K562 (cell line): ENCODE measurements around the gene SLC44A2. TPM values are rescaled to one million over a fixed set of nuclear protein-coding genes. Genes with fewer than 3 reads are reported as not detected.

ENCODE experiments used
- ATAC-seq: fragments of 200-7000 bp; cut with Tn5 transposase; 3 replicates; pipeline ENCODE4 v1.9.1; 2020; ENCODE audit warnings: moderate library complexity
- BruUV-seq: library from RNA; stranded (reverse); fragments of 400-500 nt; replicated peaks from 2 replicates; lab custom pipeline; 2021; lab: Mats Ljungman, UMichigan
- CTCF ChIA-PET: fragments of 300-600 bp; formaldehyde crosslinking; extraction: SDS; loops from one replicate; lab custom pipeline; 2021; ENCODE audit warnings: low intra/inter-chr PET ratio; lab: Yijun Ruan, JAX
- POLR2A ChIA-PET: fragments of 300-600, 350-650 bp; sonication (Branson Sonifier 250); formaldehyde crosslinking; extraction: SDS; loops from one replicate; lab custom pipeline; 2021; ENCODE audit warnings: antibody characterized with exemption, inconsistent platforms; lab: Yijun Ruan, JAX
- DNase-seq, 4 experiments: peaks; one replicate each; pipeline versions ENCODE4 v3.0.0 to v3.0.0-alpha.2; 2011 to 2018; ENCODE audit warnings: low spot score in 3 of 4, mixed read lengths in 3 of 4; ENCODE audit errors: extremely low read depth in 1 of 4
- FAIRE-seq: peaks from 2 replicates; lab custom pipeline; 2011; peaks lifted over from hg19 to GRCh38; lab: Jason Lieb, UNC
- H2AFZ ChIP-seq: 2 replicates; pipeline ENCODE4 v1.6.0; 2011; ENCODE audit warnings: low read depth, low read length, control low read depth, inconsistent platforms
- H3K27ac ChIP-seq: fragments of 200-600 bp; 3 replicates; pipeline ENCODE4 v1.8.0; 2011; ENCODE audit warnings: low read depth, mild to moderate bottlenecking, control low read depth, inconsistent platforms, low read length, moderate library complexity, mixed read lengths; ENCODE audit errors: extremely low read depth
- H3K27me3 ChIP-seq, 2 experiments: fragments of 300-600 bp in 1 of 2; 2 replicates in 1 of 2; 3 replicates in 1 of 2; pipeline versions ENCODE4 v1.6.0 to v1.8.0; 2011; ENCODE audit warnings: inconsistent platforms in 2 of 2, low read length in 2 of 2, mild to moderate bottlenecking in 1 of 2, mixed read lengths in 1 of 2, moderate library complexity in 1 of 2; ENCODE audit not compliant: control insufficient read depth in 2 of 2, insufficient read depth in 2 of 2
- H3K36me3 ChIP-seq: fragments of 300-600 bp; 3 replicates; pipeline ENCODE4 v1.8.0; 2011; ENCODE audit warnings: mild to moderate bottlenecking, low read length, inconsistent platforms; ENCODE audit not compliant: control insufficient read depth, insufficient read depth
- H3K4me1 ChIP-seq, 2 experiments: fragments of 200-600 bp in 1 of 2; replicated peaks in 1 of 2; 2 replicates in 1 of 2; 3 replicates in 1 of 2; pipeline versions ENCODE4 v1.5.1 to v1.8.0; 2011; ENCODE audit warnings: inconsistent platforms in 2 of 2, low read length in 2 of 2, mild to moderate bottlenecking in 1 of 2, mixed read lengths in 1 of 2, moderate library complexity in 1 of 2; ENCODE audit not compliant: control insufficient read depth in 2 of 2, insufficient read depth in 2 of 2
- H3K4me2 ChIP-seq: 2 replicates; pipeline ENCODE4 v1.6.1; 2011; ENCODE audit warnings: low read length, control low read depth, inconsistent platforms, mixed read lengths; ENCODE audit not compliant: insufficient read depth
- H3K4me3 ChIP-seq: fragments of 200-600 bp; sonication (generic), shearing (Covaris generic); 2 replicates; pipeline ENCODE4 v1.5.1; 2016; ENCODE audit warnings: control low read depth, inconsistent platforms
- H3K79me2 ChIP-seq: fragments of 200-600 bp; 3 replicates; pipeline ENCODE4 v1.8.0; 2011; ENCODE audit warnings: low read length, inconsistent platforms; ENCODE audit not compliant: control insufficient read depth, insufficient read depth
- H3K9ac ChIP-seq, 2 experiments: 2 replicates each; pipeline versions ENCODE4 v1.6.0 to v1.6.1; 2011; ENCODE audit warnings: low read depth in 2 of 2, low read length in 2 of 2, control low read depth in 1 of 2, inconsistent platforms in 1 of 2, mild to moderate bottlenecking in 1 of 2, mixed read lengths in 1 of 2; ENCODE audit not compliant: insufficient read depth in 1 of 2
- H3K9me1 ChIP-seq: one replicate; pipeline ENCODE4 v1.6.0; 2011; ENCODE audit warnings: inconsistent platforms, mild to moderate bottlenecking, low read length, moderate library complexity; ENCODE audit not compliant: control insufficient read depth, insufficient read depth
- H3K9me3 ChIP-seq: replicated peaks from 2 replicates; pipeline ENCODE4 v1.5.1; 2011; ENCODE audit warnings: low read depth, low read length, inconsistent platforms; ENCODE audit not compliant: control insufficient read depth, insufficient read depth
- H4K20me1 ChIP-seq: replicated peaks from 2 replicates; pipeline ENCODE4 v1.6.1; 2011; ENCODE audit warnings: low read length, inconsistent platforms, mixed read lengths; ENCODE audit not compliant: control insufficient read depth, insufficient read depth
- CHCHD3 ChIP-seq: fragments of 250-450 bp; sonication (Bioruptor Pico); IDR thresholded peaks from 2 replicates; pipeline ENCODE4 v2.1.2; 2022; ENCODE audit warnings: mild to moderate bottlenecking
- EGR1 ChIP-seq: fragments of 450-650 bp; conservative IDR thresholded peaks from 2 replicates; pipeline ENCODE4 v1.6.1; 2017; ENCODE audit warnings: mild to moderate bottlenecking
- MED1 ChIP-seq: sonication (generic); formaldehyde crosslinking; IDR thresholded peaks from 2 replicates; pipeline ENCODE4 v1.8.1; 2023; ENCODE audit warnings: missing genetic modification reagents, borderline replicate concordance
- NFIX ChIP-seq: fragments of 250-450 bp; sonication (Bioruptor Pico); IDR thresholded peaks from 2 replicates; pipeline ENCODE4 v1.4.0; 2020; ENCODE audit warnings: low read depth, mild to moderate bottlenecking, moderate library complexity
- PKNOX1 ChIP-seq: fragments of 450-650 bp; IDR thresholded peaks from 2 replicates; pipeline ENCODE4 v1.6.1; 2016
- RAD21 ChIP-seq, 2 experiments: fragments of 250-450 bp in 1 of 2; fragments of 450-650 bp in 1 of 2; sonication (Bioruptor Pico) in 1 of 2; formaldehyde crosslinking in 1 of 2; IDR thresholded peaks in 1 of 2; conservative IDR thresholded peaks in 1 of 2; 2 replicates each; pipeline versions ENCODE4 v1.4.0 to v1.8.0; 2020 to 2022; ENCODE audit warnings: mild to moderate bottlenecking in 2 of 2, moderate library complexity in 1 of 2
- SMAD4 ChIP-seq: fragments of 250-450 bp; sonication (Bioruptor Pico); conservative IDR thresholded peaks from 2 replicates; pipeline ENCODE4 v1.8.0; 2021; ENCODE audit warnings: inconsistent platforms, mild to moderate bottlenecking, moderate library complexity
- SRSF3 ChIP-seq: fragments of 200-400 bp; formaldehyde crosslinking; IDR thresholded peaks from 2 replicates; pipeline ENCODE4 v1.6.1; 2016; ENCODE audit warnings: mild to moderate bottlenecking, low read length, moderate library complexity; ENCODE audit not compliant: insufficient read depth
- TFAM ChIP-seq: fragments of 250-450 bp; sonication (Bioruptor Pico); conservative IDR thresholded peaks from 2 replicates; pipeline ENCODE4 v1.5.0; 2021; ENCODE audit warnings: mild to moderate bottlenecking, moderate library complexity
- ZKSCAN1 ChIP-seq: fragments of 150-350 bp; IDR thresholded peaks from 2 replicates; pipeline ENCODE4 v1.6.1; 2016; ENCODE audit warnings: low read depth, low read length
- ZNF12 ChIP-seq: sonication (generic); formaldehyde crosslinking; IDR thresholded peaks from 2 replicates; pipeline ENCODE4 v1.4.0; 2020; ENCODE audit warnings: mild to moderate bottlenecking, missing genetic modification reagents
- ZNF316 ChIP-seq: fragments of 450-650 bp; IDR thresholded peaks from 2 replicates; pipeline ENCODE4 v1.6.1; 2016
- ZNF444 ChIP-seq: fragments of 250-450 bp; sonication (Bioruptor Pico); IDR thresholded peaks from 2 replicates; pipeline ENCODE4 v1.4.0; 2020; ENCODE audit warnings: mild to moderate bottlenecking, moderate library complexity
- ZNF75A ChIP-seq: fragments of 450-650 bp; formaldehyde crosslinking; IDR thresholded peaks from 2 replicates; pipeline ENCODE4 v1.4.0; 2020; ENCODE audit warnings: mild to moderate bottlenecking
- ZNF778 ChIP-seq: fragments of 450-650 bp; formaldehyde crosslinking; IDR thresholded peaks from 2 replicates; pipeline ENCODE4 v1.4.0; 2020; ENCODE audit warnings: mild to moderate bottlenecking, moderate library complexity
- WGBS: fragments of 100-300 bp; shearing (Covaris generic); methylation state at CpG from one replicate; pipeline ENCODE4 v1.1.6; 2016; ENCODE audit warnings: low coverage, mixed read lengths; ENCODE audit not compliant: insufficient coverage; ENCODE audit errors: missing lambda C conversion rate; 5-methylcytosine and 5-hydroxymethylcytosine counted together
- in situ Hi-C: fragments of 300-500 bp; cut with MboI; formaldehyde crosslinking; loops from 4 replicates; pipeline ENCODE4 v1.15.0; 2018; ENCODE audit warnings: inconsistent platforms, mixed read lengths
- intact Hi-C: fragments of 100-400 bp; cut with micrococcal nuclease; formaldehyde crosslinking; loops from 2 replicates; pipeline ENCODE4 v1.14.2; 2022
- polyA plus RNA-seq, 8 experiments: library from polyadenylated mRNA; depleted of rRNA in 4 of 8; stranded (reverse) in 5 of 8; unstranded in 3 of 8; fragments of >200 nt; fragmentation: Nextera tagmentation in 2 of 8; fragmentation: Illumina TruSeq in 1 of 8; extraction: Ambion mirVana in 2 of 8; extraction: Trizol in 1 of 8; gene quantifications; 2 replicates each; pipeline versions ENCODE4 v1.2.1 to v1.2.3, GENCODE V29; 2011 to 2014; ENCODE audit warnings: inconsistent platforms in 1 of 8, missing spikeins in 1 of 8
- total RNA-seq, 7 experiments: library from RNA; depleted of rRNA in 6 of 7; stranded (reverse); fragments of >200 nt in 6 of 7; fragmentation: Illumina TruSeq in 2 of 7; extraction: Trizol in 2 of 7; gene quantifications; 2 replicates each; pipeline versions ENCODE4 v1.2.1 to v1.2.3, GENCODE V29; 2011 to 2021; ENCODE audit warnings: low replicate concordance in 1 of 7
- TF ChIP-seq, protein P1 (sequence below): fragments of 200-800 bp; sonication (Bioruptor generic); IDR thresholded peaks from 2 replicates; pipeline ENCODE4 v1.6.1; 2017; ENCODE audit warnings: missing genetic modification characterization, missing compliant biosample characterization

The SLC44A2 gene
- total and polyA plus RNA-seq, 9 of the 15 experiments (the other 6 are each of a cell fraction or from before 2014, with no cell fraction given), result 1.1 to 34.2 (median 8.1) TPM

GRCh38 chr19:10669246-10669645 lies 43.9 kb downstream of the SLC44A2 start:
- Histone ChIP-seq H2AFZ (no peak overlapping the region), H3K36me3 (peaks cover 77% of the 10 kb centered on the region), H3K27me3 (no peaks in the 10 kb centered on the region), H3K4me2 (no peak overlapping the region), H3K9me3 (no peaks in the 10 kb centered on the region), H4K20me1 (peaks cover 36% of the 10 kb centered on the region), H3K9ac (no peak overlapping the region), H3K4me3 (no peak overlapping the region), H3K4me1 (no peaks in the 10 kb centered on the region; a peak in 1 of 5 replicates), H3K79me2 (peaks cover 99% of the 10 kb centered on the region), H3K27ac (no peak overlapping the region), H3K9me1 (no peaks in the 10 kb centered on the region)
- ChIA-PET POLR2A (interaction anchor here (1.7 kb wide), 1 partner anchor 26 kb away, joined by 5 read pairs; no protein-coding TSS in a partner anchor), CTCF (interaction anchor here (0.6 kb wide), 1 partner anchor 224 kb away, joined by 3 read pairs; no protein-coding TSS in a partner anchor)
- no TSS peak for BruUV-seq
- ATAC-seq, result no peak
- DNase-seq, result no peak
- no peak for FAIRE-seq
- in situ Hi-C loops (no loop called here), intact Hi-C loops (no loop called here)
- TF ChIP-seq SMAD4 (no peak), ZNF12 (no peak), ZNF316 (peak; percentile 48; the same call in 1 of the 2 replicates), EGR1 (no peak), ZNF778 (no peak)
- 89% methylated on average over 6 of the region's 6 CpGs for whole genome bisulfite sequencing

DNA sequence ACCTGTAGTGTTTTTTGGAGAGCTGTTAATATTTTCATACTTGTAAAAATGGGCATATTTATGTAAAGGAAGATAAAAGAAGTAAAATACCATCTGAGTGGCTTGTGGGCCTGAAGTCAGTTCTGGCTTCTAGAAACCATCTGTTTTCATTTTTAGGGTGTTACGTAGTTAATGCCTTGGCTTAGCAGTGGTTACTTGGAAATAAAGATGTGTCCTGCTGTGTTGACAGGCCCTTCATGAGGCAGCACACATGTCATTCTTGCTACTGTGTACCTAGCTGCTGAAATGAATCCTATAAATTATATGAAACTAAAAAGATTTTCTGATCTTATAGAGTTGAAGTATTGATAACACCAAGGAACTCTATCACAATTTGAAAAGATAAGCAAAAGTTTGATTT lies 44.8 kb downstream of the SLC44A2 start:
- Histone ChIP-seq H3K4me2 (no peak overlapping the region), H3K36me3 (peaks cover 86% of the 10 kb centered on the region), H3K4me1 (no peaks in the 10 kb centered on the region; a peak in 1 of 5 replicates), H3K9me1 (no peaks in the 10 kb centered on the region), H4K20me1 (peaks cover 34% of the 10 kb centered on the region), H3K27me3 (no peaks in the 10 kb centered on the region), H3K9ac (no peak overlapping the region), H3K27ac (no peak overlapping the region), H2AFZ (no peak overlapping the region), H3K79me2 (peaks cover 98% of the 10 kb centered on the region), H3K4me3 (no peak overlapping the region), H3K9me3 (no peaks in the 10 kb centered on the region)
- no TSS peak for BruUV-seq
- ATAC-seq, result no peak
- no peak for FAIRE-seq
- CTCF ChIA-PET, result no interaction called here
- WGBS, result 94% methylated on average over 1 of the region's 1 CpG
- in situ Hi-C loops, result no loop called here
- no peak for DNase-seq
- POLR2A ChIA-PET, result interaction anchor here (1.1 to 2.3 kb wide), 3 partner anchors 10 to 89 kb away, joined by 3 to 7 read pairs (median 5); no protein-coding TSS in a partner anchor
- intact Hi-C loops, result no loop called here
- no peak for TF ChIP-seq PKNOX1
- TF ChIP-seq MED1 (CRISPR knock-in tag), result no peak
- TF ChIP-seq ZKSCAN1, result no peak
- TF ChIP-seq, protein P1, sequence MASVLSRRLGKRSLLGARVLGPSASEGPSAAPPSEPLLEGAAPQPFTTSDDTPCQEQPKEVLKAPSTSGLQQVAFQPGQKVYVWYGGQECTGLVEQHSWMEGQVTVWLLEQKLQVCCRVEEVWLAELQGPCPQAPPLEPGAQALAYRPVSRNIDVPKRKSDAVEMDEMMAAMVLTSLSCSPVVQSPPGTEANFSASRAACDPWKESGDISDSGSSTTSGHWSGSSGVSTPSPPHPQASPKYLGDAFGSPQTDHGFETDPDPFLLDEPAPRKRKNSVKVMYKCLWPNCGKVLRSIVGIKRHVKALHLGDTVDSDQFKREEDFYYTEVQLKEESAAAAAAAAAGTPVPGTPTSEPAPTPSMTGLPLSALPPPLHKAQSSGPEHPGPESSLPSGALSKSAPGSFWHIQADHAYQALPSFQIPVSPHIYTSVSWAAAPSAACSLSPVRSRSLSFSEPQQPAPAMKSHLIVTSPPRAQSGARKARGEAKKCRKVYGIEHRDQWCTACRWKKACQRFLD (CRISPR knock-in tag), result no peak
- TF ChIP-seq ZNF444 (CRISPR knock-in tag), result no peak
- no peak for TF ChIP-seq ZNF75A (CRISPR knock-in tag)
- no peak for TF ChIP-seq NFIX (CRISPR knock-in tag)
- TF ChIP-seq SRSF3, result no peak
- no peak for TF ChIP-seq RAD21 (CRISPR knock-in tag; conservative IDR thresholded peaks at IDR 0.05 in 1 of 2, IDR thresholded peaks at IDR 0.05 in 1 of 2)
- TF ChIP-seq CHCHD3 (CRISPR knock-in tag), result no peak
- TF ChIP-seq TFAM, result no peak
